WTC11 (cell line): Measurements from ENCODE around the gene GALNTL6.

ENCODE experiments used
- CTCF ChIP-seq: fragments of 200-600 bp; IDR thresholded peaks from 2 replicates; pipeline ENCODE4 v1.8.0; 2022; ENCODE audit warnings: antibody characterized with exemption
- ESRRA ChIP-seq: sonication (generic); formaldehyde crosslinking; IDR thresholded peaks from 2 replicates; pipeline ENCODE4 v1.8.1; 2022; ENCODE audit warnings: mild to moderate bottlenecking, missing genetic modification reagents, borderline replicate concordance
- FOXK1 ChIP-seq: sonication (generic); formaldehyde crosslinking; IDR thresholded peaks from 2 replicates; pipeline ENCODE4 v1.8.0; 2022; ENCODE audit warnings: mild to moderate bottlenecking, moderate library complexity, missing genetic modification reagents
- RELA ChIP-seq: sonication (generic); formaldehyde crosslinking; IDR thresholded peaks from 2 replicates; pipeline ENCODE4 v1.8.1; 2022; ENCODE audit warnings: missing genetic modification reagents, mild to moderate bottlenecking, borderline replicate concordance
- ZNF121 ChIP-seq: sonication (generic); formaldehyde crosslinking; IDR thresholded peaks from 2 replicates; pipeline ENCODE4 v1.8.0; 2023; ENCODE audit warnings: missing genetic modification reagents

DNA sequence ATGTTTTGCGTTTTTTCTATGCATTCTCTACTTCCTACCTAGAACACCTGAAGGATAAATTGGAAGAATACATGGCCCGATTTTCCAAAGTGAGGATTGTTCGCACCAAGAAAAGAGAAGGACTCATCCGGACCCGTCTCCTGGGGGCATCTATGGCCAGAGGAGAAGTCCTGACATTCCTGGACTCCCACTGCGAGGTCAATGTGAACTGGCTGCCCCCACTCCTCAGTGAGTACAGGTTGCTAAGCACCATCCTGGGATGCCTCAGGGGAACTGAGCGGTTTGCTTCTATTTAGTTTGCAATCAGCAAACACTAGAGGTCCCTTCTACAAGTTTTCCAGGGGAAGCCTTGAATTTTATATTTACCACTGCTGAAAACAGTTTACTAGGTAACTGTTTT, 996.1 kb downstream of the GALNTL6 start:
- TF ChIP-seq FOXK1 (CRISPR knock-in tag) (no peak), ZNF121 (CRISPR knock-in tag) (no peak), RELA (CRISPR knock-in tag) (no peak), CTCF (no peak), ESRRA (CRISPR knock-in tag) (no peak)
